ENCODE measurements around the gene PTPRN2.
"Not testable (repeated sequence)": the region's sequence is repeated elsewhere in the genome, so short reads cannot be mapped to it uniquely, and the experiment has no call there.

The PTPRN2 gene

GRCh38 chr7:158419238-158419785 lies 168.3 kb downstream of the PTPRN2 start:
- DNase-seq (ENCODE audit: low read depth in 2 of 2): no peak

- DNase-seq (ENCODE audit: low read depth in 2 of 2): not testable (repeated sequence)
Measured at GRCh38 chr7:158418395-158418794, 169.2 kb downstream of the PTPRN2 start.

GRCh38 chr7:158416283-158416933 lies 171.2 kb downstream of the PTPRN2 start:
- no peak for DNase-seq (ENCODE audit: low read depth in 2 of 2)

GRCh38 chr7:158415316-158415715 lies 172.3 kb downstream of the PTPRN2 start:
- DNase-seq (ENCODE audit: low read depth in 2 of 2): no peak

- no peak for DNase-seq (ENCODE audit: low read depth in 2 of 2)
Measured at GRCh38 chr7:158414486-158414961, 173.1 kb downstream of the PTPRN2 start.

- no peak for DNase-seq (ENCODE audit: low read depth in 2 of 2)
Measured at GRCh38 chr7:158414002-158414401, 173.6 kb downstream of the PTPRN2 start.

- no peak for DNase-seq (ENCODE audit: low read depth in 2 of 2)
Measured at GRCh38 chr7:158411232-158411950, 176.2 kb downstream of the PTPRN2 start.

GRCh38 chr7:158410720-158411119 lies 176.9 kb downstream of the PTPRN2 start:
- no peak for DNase-seq (ENCODE audit: low read depth in 2 of 2)

GRCh38 chr7:158409816-158410330 lies 177.8 kb downstream of the PTPRN2 start:
- DNase-seq (ENCODE audit: low read depth in 2 of 2): no peak

GRCh38 chr7:158409120-158409519 lies 178.5 kb downstream of the PTPRN2 start:
- no peak for DNase-seq (ENCODE audit: low read depth in 2 of 2)

- DNase-seq (ENCODE audit: low read depth in 2 of 2): no peak
Measured at GRCh38 chr7:158408318-158408920, 179.2 kb downstream of the PTPRN2 start.

- DNase-seq (ENCODE audit: low read depth in 2 of 2): no peak
Measured at GRCh38 chr7:158407581-158408317, 179.9 kb downstream of the PTPRN2 start.

- DNase-seq (ENCODE audit: low read depth in 2 of 2): no peak
Measured at GRCh38 chr7:158406801-158407200, 180.8 kb downstream of the PTPRN2 start.

- DNase-seq (ENCODE audit: low read depth in 2 of 2): no peak
Measured at GRCh38 chr7:158406364-158406763, 181.3 kb downstream of the PTPRN2 start.

- DNase-seq (ENCODE audit: low read depth in 2 of 2): not testable (repeated sequence)
Measured at GRCh38 chr7:158405771-158406170, 181.9 kb downstream of the PTPRN2 start.

- no peak for DNase-seq (ENCODE audit: low read depth in 2 of 2)
Measured at GRCh38 chr7:158405324-158405723, 182.3 kb downstream of the PTPRN2 start.

GRCh38 chr7:158404031-158404761 lies 183.4 kb downstream of the PTPRN2 start:
- DNase-seq (ENCODE audit: low read depth in 2 of 2): no peak

- no peak for DNase-seq (ENCODE audit: low read depth in 2 of 2)
Measured at GRCh38 chr7:158403013-158403821, 184.4 kb downstream of the PTPRN2 start.

- no peak for DNase-seq (ENCODE audit: low read depth in 2 of 2)
Measured at GRCh38 chr7:158402471-158402870, 185.2 kb downstream of the PTPRN2 start.

GRCh38 chr7:158401826-158402225 lies 185.8 kb downstream of the PTPRN2 start:
- DNase-seq (ENCODE audit: low read depth in 2 of 2): no peak

Measured in stimulated activated CD8-positive, alpha-beta memory T cell treated with anti-CD3 and anti-CD28 coated beads, Interleukin-15, amount 100 ng/mL, for 48 hours (primary cell).